PC-9 (cell line): ENCODE results near the gene FAM78B. TPM values are rescaled to one million over a fixed set of nuclear protein-coding genes. Genes with fewer than 3 reads are reported as not detected.

ENCODE experiments used
- BruUV-seq: library from RNA; stranded (reverse); fragments of 400-500 nt; replicated peaks from 2 replicates; lab custom pipeline; 2021; lab: Mats Ljungman, UMichigan
- CTCF ChIA-PET: fragments of 300-600 bp; sonication (Branson Sonifier 250); formaldehyde crosslinking; loops from one replicate; lab custom pipeline; 2022; ENCODE audit warnings: antibody characterized with exemption; lab: Charles Lee
- POLR2A ChIA-PET: fragments of 300-600 bp; sonication (Branson Sonifier 250); formaldehyde crosslinking; loops from one replicate; lab custom pipeline; 2022; ENCODE audit warnings: antibody characterized with exemption; ENCODE audit not compliant: unreplicated experiment; lab: Charles Lee
- DNase-seq, 2 experiments: peaks; one replicate each; pipeline versions ENCODE4 v3.0.0 to v3.0.0-alpha.2; 2015 to 2022; ENCODE audit warnings: mixed read lengths in 1 of 2
- H2AFZ ChIP-seq: fragments of 200-600 bp; sonication (generic); 2 replicates; pipeline ENCODE4 v1.8.1; 2017; ENCODE audit warnings: antibody characterized with exemption
- H3F3A ChIP-seq: fragments of 200-600 bp; sonication (generic); 2 replicates; pipeline ENCODE4 v1.8.1; 2017; ENCODE audit warnings: antibody characterized with exemption, mild to moderate bottlenecking, low read depth; ENCODE audit not compliant: insufficient read depth
- H3K27ac ChIP-seq: fragments of 200-600 bp; sonication (generic); 2 replicates; pipeline ENCODE4 v1.6.1; 2016; ENCODE audit warnings: mixed run types
- H3K27me3 ChIP-seq: fragments of 200-600 bp; sonication (generic); 2 replicates; pipeline ENCODE4 v1.6.1; 2016; ENCODE audit warnings: low read depth, mixed run types; ENCODE audit not compliant: insufficient read depth
- H3K36me3 ChIP-seq: fragments of 200-600 bp; sonication (generic); 2 replicates; pipeline ENCODE4 v1.6.1; 2016; ENCODE audit warnings: low read depth, mixed run types
- H3K4me1 ChIP-seq: fragments of 200-600 bp; sonication (generic); replicated peaks from 2 replicates; pipeline ENCODE4 v1.6.1; 2016; ENCODE audit warnings: mixed run types; ENCODE audit not compliant: insufficient read depth
- H3K4me2 ChIP-seq: fragments of 200-600 bp; sonication (generic); 2 replicates; pipeline ENCODE4 v1.6.1; 2017; ENCODE audit warnings: mixed run types
- H3K4me3 ChIP-seq: fragments of 200-600 bp; sonication (generic); 2 replicates; pipeline ENCODE4 v1.6.1; 2016; ENCODE audit warnings: mixed run types
- H3K79me2 ChIP-seq: fragments of 200-600 bp; sonication (generic); 2 replicates; pipeline ENCODE4 v1.6.1; 2017; ENCODE audit warnings: low read depth, mixed run types
- H3K9me2 ChIP-seq: fragments of 200-600 bp; sonication (generic); 2 replicates; pipeline ENCODE4 v1.8.1; 2017; ENCODE audit warnings: mild to moderate bottlenecking; ENCODE audit not compliant: insufficient read depth
- H3K9me3 ChIP-seq: fragments of 200-600 bp; sonication (generic); 2 replicates; pipeline ENCODE4 v1.8.1; 2016; ENCODE audit warnings: low read depth; ENCODE audit not compliant: insufficient read depth
- H4K20me1 ChIP-seq: fragments of 200-600 bp; sonication (generic); 2 replicates; pipeline ENCODE4 v1.8.1; 2017; ENCODE audit not compliant: insufficient read depth
- EZH2 ChIP-seq: fragments of 200-600 bp; sonication (generic); IDR thresholded peaks from 2 replicates; pipeline ENCODE4 v1.8.0; 2017; ENCODE audit warnings: antibody characterized with exemption, low read depth
- intact Hi-C: fragments of 100-400 bp; cut with micrococcal nuclease; formaldehyde crosslinking; loops from one replicate; pipeline ENCODE4 v1.10.0; 2022; ENCODE audit not compliant: unreplicated experiment
- total RNA-seq: library from RNA; stranded (reverse); gene quantifications from 2 replicates; pipeline ENCODE4 v1.2.3, GENCODE V29; 2021
- TF ChIP-seq, protein P1 (sequence below): fragments of 200-600 bp; sonication (generic); conservative IDR thresholded peaks from 2 replicates; pipeline ENCODE4 v1.6.1; 2017; ENCODE audit warnings: mixed run types, antibody characterized with exemption, mild to moderate bottlenecking, moderate library complexity

FAM78B gene
- total RNA-seq, 1 experiment from 2014 or later: not detected

DNA sequence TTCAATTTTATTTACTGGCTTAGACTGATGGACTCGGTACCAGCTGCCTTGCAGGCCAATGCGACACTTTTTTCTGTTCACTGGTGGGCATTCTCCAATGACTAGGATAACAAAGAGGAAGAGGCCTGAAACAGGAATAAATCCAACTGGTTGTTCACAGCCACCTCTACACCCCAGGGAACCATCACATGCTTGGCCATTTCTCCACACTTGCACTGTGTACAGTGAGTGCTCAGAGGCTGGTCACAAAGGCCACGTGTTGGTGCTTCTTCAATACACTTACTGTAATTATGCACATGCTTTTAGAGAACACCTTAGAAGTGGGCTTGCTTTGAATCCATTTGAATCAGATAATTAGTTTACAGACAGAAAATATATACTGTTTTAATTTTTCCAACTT lies 113.4 kb downstream of the FAM78B start:
- Histone ChIP-seq H4K20me1 (no peaks in the 10 kb centered on the region), H3K4me3 (no peak overlapping the region), H3K27ac (no peak overlapping the region), H3K4me2 (no peak overlapping the region), H3K79me2 (no peaks in the 10 kb centered on the region), H3K4me1 (no peaks in the 10 kb centered on the region), H3K9me2 (no peaks in the 10 kb centered on the region), H2AFZ (no peak overlapping the region), H3F3A (no peaks in the 10 kb centered on the region), H3K9me3 (no peaks in the 10 kb centered on the region), H3K27me3 (0 out of 2 replicates have a peak, but pooled peaks cover 6% of the 10 kb centered on the region), H3K36me3 (no peaks in the 10 kb centered on the region)
- TF ChIP-seq, protein P1, sequence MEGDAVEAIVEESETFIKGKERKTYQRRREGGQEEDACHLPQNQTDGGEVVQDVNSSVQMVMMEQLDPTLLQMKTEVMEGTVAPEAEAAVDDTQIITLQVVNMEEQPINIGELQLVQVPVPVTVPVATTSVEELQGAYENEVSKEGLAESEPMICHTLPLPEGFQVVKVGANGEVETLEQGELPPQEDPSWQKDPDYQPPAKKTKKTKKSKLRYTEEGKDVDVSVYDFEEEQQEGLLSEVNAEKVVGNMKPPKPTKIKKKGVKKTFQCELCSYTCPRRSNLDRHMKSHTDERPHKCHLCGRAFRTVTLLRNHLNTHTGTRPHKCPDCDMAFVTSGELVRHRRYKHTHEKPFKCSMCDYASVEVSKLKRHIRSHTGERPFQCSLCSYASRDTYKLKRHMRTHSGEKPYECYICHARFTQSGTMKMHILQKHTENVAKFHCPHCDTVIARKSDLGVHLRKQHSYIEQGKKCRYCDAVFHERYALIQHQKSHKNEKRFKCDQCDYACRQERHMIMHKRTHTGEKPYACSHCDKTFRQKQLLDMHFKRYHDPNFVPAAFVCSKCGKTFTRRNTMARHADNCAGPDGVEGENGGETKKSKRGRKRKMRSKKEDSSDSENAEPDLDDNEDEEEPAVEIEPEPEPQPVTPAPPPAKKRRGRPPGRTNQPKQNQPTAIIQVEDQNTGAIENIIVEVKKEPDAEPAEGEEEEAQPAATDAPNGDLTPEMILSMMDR: no peak
- DNase-seq: no peak
- intact Hi-C loops: no loop called here
- no TSS peak for BruUV-seq
- POLR2A ChIA-PET: no interaction called here
- CTCF ChIA-PET: no interaction called here

DNA sequence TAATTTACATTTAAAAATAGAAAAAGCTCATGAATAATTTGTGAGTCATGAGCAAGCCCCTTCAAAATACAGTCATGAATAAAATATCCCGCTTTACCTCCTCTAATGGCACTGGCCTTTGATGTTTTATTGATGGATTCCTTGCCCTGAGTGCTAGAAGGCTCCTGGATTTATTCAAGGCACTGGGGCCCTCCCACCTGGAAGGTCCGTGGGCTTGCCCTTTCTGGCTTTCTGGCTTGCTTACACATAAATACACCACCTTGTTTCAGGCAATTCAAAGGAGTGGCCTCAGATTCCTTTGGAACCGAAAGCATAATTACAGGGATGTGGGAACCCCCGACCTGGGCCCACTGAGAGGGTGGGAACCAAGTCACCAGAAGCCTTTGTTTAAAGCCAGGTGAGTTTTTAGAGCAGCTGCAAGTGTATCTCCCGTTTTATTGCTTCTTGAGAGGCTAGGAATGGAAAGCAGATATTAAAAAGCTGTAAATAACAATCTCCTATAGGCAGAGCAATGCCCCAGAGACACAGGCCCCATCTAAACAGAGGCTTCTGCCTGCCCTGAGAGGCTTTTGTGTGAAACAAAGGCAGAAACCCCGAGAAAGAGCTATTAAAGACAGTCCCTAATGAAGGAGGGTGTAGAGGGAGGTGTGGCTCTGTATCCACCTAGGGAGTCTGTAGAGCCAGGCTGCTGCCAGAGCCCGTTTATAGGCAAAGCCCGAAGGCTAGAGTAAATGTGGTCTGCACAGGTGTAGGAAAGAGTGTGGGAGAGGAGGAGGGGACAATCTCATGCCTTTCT lies 126.4 kb downstream of the FAM78B start:
- no peaks in the 10 kb centered on the region for H3K9me2 ChIP-seq
- DNase-seq: no peak
- POLR2A ChIA-PET: no interaction called here
- CTCF ChIA-PET: no interaction called here
- no peak overlapping the region for H3K4me2 ChIP-seq
- no peaks in the 10 kb centered on the region for H4K20me1 ChIP-seq
- BruUV-seq: no TSS peak
- no peak overlapping the region for H3K4me3 ChIP-seq
- no peak for TF ChIP-seq EZH2
- TF ChIP-seq, protein P1: no peak
- H3K27me3 ChIP-seq: peaks cover 10% of the 10 kb centered on the region; the same call in 1 of the 2 replicates
- intact Hi-C loops: no loop called here
- H3K27ac ChIP-seq: no peak overlapping the region
- no peaks in the 10 kb centered on the region for H3K9me3 ChIP-seq
- H2AFZ ChIP-seq: no peak overlapping the region
- H3F3A ChIP-seq: no peaks in the 10 kb centered on the region
- H3K79me2 ChIP-seq: no peaks in the 10 kb centered on the region
- H3K4me1 ChIP-seq: no peaks in the 10 kb centered on the region
- H3K36me3 ChIP-seq: no peaks in the 10 kb centered on the region

DNA sequence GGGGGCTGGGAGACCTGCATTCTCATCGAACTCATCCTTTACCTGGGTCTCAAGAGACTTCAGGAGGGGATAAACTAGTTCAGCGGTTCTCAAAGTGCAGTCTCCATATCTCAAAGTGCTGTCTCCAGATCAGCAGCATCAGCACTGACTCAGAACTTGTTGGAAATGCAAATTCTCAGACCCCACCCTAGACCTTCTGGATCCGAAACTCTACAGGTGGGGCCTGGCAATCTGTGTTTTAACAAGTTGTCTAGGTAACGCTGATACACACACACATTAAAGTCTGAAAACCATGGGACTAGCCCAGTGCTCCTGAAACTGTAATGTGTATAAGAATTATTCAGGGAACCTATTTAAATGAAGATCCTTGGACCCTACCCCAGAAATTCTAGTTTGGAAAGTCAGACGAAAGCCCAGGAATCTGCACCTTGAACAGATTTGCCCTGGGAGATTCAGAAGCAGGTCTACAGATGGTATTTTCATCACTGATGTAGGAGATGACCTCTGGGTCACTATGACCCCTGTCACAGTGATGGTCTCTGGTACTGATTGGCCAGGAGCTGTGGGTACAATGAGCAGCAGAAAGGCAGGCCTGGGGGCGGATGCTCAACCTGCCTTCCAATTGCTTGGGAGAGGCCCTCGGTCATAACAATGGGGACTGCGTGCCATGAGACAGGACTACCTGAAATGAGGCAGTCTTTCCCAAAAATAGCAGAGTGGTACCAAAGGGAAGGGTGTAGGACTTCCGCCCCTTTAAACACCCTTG lies 127.2 kb downstream of the FAM78B start:
- no peaks in the 10 kb centered on the region for H3K9me3 ChIP-seq
- no peak overlapping the region for H2AFZ ChIP-seq
- ChIA-PET CTCF (no interaction called here), POLR2A (no interaction called here)
- intact Hi-C loops: no loop called here
- H3K79me2 ChIP-seq: no peaks in the 10 kb centered on the region
- no peak overlapping the region for H3K4me2 ChIP-seq
- TF ChIP-seq, protein P1: no peak
- TF ChIP-seq EZH2: no peak
- H3F3A ChIP-seq: no peaks in the 10 kb centered on the region
- H3K4me3 ChIP-seq: no peak overlapping the region
- no peak overlapping the region for H3K27ac ChIP-seq
- H3K36me3 ChIP-seq: no peaks in the 10 kb centered on the region
- no TSS peak for BruUV-seq
- H3K9me2 ChIP-seq: no peaks in the 10 kb centered on the region
- DNase-seq: no peak
- H3K27me3 ChIP-seq: peaks cover 10% of the 10 kb centered on the region; the same call in 1 of the 2 replicates
- no peaks in the 10 kb centered on the region for H3K4me1 ChIP-seq
- H4K20me1 ChIP-seq: no peaks in the 10 kb centered on the region
